Activated T-helper 1 cell treated with anti-CD3 and anti-CD28 coated beads, Interleukin-2, amount 50 U/mL, for 16 hours (primary cell): Measurements from ENCODE around the gene ACTL8.
"Not testable (repeated sequence)": the region's sequence is repeated elsewhere in the genome, so short reads cannot be mapped to it uniquely, and the experiment has no call there.

Source experiments
- DNase-seq, 2 donors: peaks; one replicate each; pipeline ENCODE4 v3.0.0-alpha.2; 2020; ENCODE audit warnings: low read depth in 1 of 2, low spot score in 1 of 2

The ACTL8 gene

DNA sequence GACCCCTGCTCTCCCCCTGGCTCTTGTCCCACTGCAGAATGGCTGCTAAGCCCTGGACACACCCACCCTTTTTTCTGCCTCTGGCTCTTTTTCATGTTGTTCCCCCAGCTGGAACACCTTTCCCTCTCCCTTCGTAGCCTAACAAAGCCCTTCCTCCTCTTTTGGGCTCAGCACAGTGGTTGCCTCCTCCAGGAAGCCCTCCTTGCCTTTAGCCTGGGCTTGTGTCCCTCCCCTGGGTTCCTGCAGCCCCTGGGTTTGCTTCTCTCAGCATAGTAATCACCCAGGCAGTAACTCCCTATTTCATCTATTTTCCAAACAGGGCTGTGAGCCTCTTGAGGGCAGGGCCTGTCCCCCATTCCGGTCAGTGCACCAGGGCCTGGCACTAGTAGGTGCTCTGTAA lies 19.8 kb upstream of the ACTL8 start:
- no peak for DNase-seq

DNA sequence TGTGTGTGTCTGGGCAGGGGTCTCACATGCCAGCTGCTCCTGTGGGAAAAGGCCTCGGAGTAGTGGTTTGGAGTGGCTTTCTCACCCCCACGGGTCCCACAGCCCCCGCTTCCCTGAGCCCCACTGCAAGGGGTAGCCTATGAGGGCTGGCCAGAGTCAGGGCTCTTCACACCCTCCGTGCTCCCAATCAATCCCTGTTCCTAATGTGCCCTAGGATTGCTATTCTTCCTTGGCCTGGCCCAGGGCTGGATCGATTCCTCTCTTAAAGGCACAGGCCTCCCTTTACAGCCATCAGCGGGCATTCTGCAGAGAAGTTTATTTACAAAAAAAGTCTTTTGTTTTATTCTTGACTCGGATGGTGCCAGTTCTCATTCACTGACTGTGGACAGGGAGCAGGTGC lies 19.3 kb upstream of the ACTL8 start:
- no peak for DNase-seq

- DNase-seq, result no peak
Measured at GRCh38 chr1:17736625-17737024, 18.5 kb upstream of the ACTL8 start.

DNA sequence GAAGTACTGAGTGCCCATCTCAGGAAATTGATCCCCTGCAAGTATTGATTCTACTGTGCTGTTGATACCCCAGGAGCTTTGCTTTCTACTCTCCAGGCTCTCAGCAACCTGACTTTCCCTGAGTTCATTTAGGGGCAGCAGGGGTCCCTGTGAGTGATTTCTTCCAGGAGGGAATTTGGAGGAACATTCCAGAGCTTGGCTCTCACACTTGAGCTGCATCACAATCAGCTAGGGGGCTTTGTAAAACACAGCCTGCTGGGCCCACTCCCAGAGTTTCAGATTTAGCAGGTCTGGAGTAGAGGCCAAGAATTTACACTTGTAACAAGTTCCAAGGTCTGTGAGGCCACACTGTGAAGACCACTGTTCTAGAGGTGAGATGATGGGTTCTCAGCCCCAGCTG lies 16.1 kb upstream of the ACTL8 start:
- DNase-seq, result no peak

DNA sequence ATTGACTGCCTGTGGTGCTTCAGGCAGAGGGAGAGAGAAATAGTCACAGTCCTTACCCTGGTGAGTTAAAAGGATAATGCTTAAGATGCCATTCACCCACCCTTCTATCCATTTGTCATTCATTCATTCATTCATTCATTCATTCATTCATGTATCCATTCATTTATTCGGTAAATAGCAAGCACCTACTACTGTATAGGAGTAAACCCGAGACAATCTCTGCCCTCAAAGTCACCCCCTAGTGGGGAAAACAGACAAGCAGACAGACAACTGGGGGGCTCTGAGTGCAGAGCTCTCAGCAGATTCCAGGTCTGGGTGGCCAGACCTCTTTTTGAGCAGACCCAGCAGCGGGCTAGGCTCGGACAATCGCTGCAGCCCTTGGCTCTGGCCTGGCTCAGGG lies 14.1 kb upstream of the ACTL8 start:
- DNase-seq, result no peak

DNA sequence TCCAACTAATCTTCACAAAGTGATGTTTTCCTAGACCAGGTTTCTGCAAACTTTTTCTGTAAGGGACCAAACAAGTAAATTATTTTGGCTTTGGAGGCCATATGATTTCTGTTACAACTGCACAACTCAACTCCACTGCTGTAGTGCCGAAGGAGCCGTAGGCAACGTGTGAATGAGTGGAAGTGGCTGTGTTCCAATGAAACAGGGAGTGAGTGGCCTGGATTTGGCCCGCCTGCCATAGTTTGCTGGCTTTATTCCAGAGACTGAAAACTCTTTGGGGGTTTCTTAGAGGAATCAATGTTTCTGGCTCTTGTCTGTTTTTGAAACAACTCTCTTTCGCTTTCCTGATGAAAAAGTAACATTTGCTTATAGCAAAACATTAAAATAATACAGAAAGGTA lies 12.6 kb upstream of the ACTL8 start:
- DNase-seq, result no peak

- DNase-seq, result no peak
Measured at GRCh38 chr1:17743008-17743647, 12.0 kb upstream of the ACTL8 start.

DNA sequence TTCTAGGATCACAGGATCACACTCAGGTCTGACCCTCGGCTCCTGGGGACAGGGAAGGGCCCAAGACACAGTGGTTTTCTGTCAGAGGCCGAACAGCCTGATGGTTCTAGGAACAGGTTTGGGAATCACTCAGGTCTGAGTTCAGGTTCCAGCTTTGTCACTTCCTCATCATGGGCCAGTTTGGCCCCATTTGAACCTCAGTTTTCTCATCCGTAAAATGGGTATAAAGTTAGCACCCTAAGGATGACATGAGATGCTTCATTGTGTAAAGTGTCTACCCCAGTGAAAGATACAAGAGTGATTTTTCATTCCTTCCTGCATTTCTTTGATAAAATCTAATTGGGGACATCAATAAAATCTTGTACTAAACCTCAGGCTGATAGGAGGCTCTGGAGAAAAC lies 11.2 kb upstream of the ACTL8 start:
- no peak for DNase-seq

DNA sequence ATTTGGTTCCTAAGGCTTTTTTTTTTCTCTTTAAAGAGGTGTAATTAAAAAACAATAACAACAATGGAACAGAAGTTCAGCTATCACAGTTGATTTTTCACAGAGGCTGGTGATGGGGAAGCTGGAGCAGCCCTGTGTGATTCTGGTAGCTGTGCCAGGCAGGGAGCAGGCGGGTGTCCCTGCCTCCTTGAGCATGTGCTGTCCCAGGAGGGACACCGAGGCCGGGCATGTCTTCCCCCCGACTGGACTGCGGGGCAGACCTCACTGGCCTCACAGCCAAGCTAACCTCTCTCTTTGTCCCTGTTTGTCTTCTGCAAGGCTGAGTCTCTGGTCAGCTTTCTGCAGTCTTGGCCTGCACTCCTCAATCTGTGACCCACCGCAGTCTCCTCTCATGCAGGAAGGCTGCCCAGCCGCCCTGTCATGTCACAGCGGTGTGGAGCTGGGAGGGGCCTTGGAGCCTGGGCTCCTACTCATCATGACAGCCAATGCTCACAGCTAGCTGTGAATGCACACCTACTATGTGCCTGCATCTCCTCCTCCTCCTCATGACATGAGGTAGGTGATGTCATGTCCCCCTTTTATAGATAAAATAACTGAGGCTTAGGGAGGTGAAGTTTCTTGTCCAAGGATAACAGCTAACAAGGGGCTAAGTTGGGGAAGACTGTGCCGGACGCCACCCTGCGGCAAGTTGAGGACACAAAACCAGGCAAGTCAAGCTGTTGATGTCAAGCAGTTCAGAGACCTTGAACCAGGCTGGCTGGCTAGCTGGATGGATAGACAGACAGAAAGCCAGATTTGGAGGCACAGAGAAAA lies 10.3 kb upstream of the ACTL8 start:
- no peak for DNase-seq

DNA sequence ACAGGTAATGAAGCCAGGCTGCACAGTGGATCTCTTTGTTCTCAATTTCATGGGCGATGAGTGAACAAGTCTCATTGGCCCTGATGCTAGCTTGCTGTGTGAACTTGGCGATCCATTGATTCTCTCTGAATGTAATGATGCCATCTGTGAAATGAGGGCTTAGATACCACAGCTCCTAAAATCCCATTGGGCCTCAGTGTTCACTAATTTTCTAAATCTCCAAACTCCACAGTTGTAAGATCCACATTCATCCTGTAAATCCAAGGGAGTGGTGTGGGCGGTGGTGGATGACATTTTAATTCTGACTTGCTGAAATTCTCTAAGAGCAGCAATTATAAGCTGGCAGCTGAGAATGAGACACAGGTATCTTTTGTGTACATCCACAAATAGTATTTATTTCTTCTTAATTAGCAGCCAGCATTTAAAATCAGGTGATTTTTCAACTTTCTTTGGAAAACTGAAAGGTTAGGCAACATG lies 9.6 kb upstream of the ACTL8 start:
- no peak for DNase-seq

DNA sequence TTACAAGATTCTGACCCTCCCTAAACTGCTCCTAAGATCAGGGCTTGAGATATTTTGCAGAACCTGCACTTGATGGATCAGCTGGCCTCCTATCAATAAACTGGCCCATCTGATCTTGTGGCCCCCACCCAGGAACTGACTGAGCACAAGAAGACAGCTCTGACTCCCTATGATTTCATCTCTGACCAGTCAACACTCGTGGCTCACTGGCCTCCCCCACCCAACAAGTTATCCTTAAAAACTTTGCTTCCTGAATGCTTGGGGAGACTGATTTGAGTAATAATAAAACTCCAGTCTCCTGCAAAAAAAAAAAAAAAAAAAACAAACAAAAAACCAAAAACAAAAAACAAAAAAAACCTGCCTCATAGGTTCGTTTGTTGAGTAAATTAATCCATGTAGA lies 8.9 kb upstream of the ACTL8 start:
- not testable (repeated sequence) for DNase-seq

GRCh38 chr1:17746920-17747319 lies 8.2 kb upstream of the ACTL8 start:
- DNase-seq, result no peak

DNA sequence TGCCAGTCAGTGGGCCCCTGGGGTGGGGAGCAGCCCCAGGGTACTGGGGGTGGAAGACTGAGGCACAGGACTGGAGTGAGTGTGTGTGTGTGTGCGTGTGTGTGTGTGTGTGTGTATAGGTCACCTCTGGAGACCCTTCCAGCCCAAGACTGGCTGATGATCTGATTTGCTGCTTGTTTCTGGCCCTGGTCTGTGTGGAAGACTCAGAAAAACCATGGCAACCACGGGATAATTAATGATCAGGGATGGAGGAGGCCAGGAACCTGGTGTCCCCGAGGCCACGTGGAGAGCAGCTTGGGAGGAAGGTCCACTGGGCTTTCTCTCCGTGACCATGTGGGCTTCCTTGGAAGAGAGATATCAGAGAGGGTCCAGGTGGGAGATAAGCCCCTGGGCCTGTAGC lies 4.8 kb upstream of the ACTL8 start:
- no peak for DNase-seq

GRCh38 chr1:17752356-17752755 lies 2.8 kb upstream of the ACTL8 start:
- no peak for DNase-seq

DNA sequence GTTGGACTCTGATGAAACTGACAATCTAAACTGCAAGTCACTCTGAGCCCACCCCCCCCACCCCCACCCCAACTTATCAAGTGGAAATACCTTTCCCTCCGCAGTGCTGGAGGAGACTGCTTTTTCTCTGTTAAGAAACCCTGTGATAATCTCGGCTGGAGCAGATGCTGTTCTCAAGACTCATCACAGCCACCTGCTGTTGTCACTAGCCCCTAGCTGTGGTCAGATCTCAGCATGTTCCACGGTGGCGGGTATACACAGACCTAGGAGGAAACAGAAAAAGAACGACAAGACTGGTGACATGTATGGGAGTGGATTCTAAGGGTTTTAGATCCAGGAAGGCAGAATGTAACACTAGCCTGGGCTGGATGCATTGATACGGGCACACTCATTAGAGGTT lies 2.3 kb downstream of the ACTL8 start:
- no peak for DNase-seq

DNA sequence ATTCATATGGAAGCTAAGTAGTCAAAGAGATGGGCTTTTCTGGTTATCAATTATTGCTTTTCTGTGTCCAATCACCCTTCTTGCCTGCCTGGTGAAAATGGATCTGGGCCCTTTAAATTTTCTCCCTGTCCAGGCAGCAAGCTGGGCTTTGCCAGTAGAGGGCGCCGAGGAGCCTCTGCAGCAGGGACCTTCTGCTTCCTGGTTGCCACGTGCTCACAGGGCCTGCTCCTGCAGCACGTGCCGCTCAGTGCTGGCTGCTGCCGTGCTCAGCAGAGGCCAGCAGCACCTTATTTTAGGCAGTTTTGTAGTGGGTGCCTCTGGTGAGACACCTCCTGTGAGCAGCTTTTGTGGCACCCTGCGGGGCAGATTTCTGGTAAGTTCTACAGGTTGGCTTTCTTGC lies 4.0 kb downstream of the ACTL8 start:
- DNase-seq, result no peak

DNA sequence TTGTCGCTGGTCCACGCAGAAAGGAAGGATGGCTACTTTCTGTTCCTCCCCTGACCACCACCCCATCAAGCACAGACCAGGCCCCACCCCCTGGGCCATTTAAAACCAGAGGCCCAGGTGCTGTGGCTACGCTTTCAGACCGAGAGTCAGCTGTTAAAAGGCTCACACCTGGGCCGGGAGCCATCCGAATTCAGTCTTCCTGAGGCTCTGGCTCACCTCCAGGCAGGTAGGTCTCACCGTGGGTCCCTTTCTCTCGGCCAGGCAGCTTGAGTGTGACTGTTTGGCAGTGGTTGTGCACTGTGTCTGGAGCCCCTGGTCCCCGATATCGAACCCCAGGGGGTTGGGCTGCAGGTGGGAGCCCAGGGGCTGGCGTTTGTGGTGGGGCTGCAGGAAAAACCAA lies 7.2 kb downstream of the ACTL8 start:
- no peak for DNase-seq

DNA sequence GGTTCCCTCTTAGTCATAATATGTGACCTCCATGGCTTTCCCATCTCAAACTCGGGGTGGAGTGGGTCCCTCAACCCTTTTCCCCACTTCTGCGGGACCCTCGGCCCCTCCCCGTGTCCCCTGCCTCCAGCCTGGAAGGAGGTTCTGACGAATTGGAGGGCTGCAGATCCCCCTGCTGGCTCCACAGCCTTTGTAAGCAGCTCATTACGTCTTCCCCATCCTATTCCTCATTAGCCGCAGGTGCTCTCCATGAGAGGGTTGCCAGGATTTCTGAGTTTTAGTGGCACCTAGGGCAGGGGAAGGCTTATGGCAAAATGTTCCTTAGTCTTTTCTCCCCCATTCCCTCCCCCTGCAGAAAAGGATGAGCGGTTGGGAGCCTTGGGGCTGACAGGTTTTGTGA lies 8.3 kb downstream of the ACTL8 start:
- no peak for DNase-seq

- no peak for DNase-seq
Measured at GRCh38 chr1:17763995-17764394, 8.9 kb downstream of the ACTL8 start.

- DNase-seq, result no peak
Measured at GRCh38 chr1:17764591-17764990, 9.5 kb downstream of the ACTL8 start.

- DNase-seq, result no peak
Measured at GRCh38 chr1:17765444-17766411, 10.6 kb downstream of the ACTL8 start.
